ENCODE data around the gene WDR64.
"Not testable (repeated sequence)": the region's sequence is repeated elsewhere in the genome, so short reads cannot be mapped to it uniquely, and the experiment has no call there.

The WDR64 gene

GRCh38 chr1:241749041-241749944 lies 97.2 kb downstream of the WDR64 start:
- no peak for DNase-seq

GRCh38 chr1:241749945-241750695 lies 98.0 kb downstream of the WDR64 start:
- DNase-seq: no peak

- no peak for DNase-seq
Observed at GRCh38 chr1:241751524-241751923, 99.4 kb downstream of the WDR64 start.

GRCh38 chr1:241762713-241763339 lies 110.7 kb downstream of the WDR64 start:
- no peak for DNase-seq

- no peak for DNase-seq
Observed at GRCh38 chr1:241765390-241765789, 113.3 kb downstream of the WDR64 start.

GRCh38 chr1:241767737-241768136 lies 115.7 kb downstream of the WDR64 start:
- no peak for DNase-seq

GRCh38 chr1:241770115-241770514 lies 118.0 kb downstream of the WDR64 start:
- no peak for DNase-seq

GRCh38 chr1:241771117-241771516 lies 119.0 kb downstream of the WDR64 start:
- no peak for DNase-seq

- no peak for DNase-seq
Observed at GRCh38 chr1:241772932-241773500, 120.9 kb downstream of the WDR64 start.

GRCh38 chr1:241773991-241774390 lies 121.9 kb downstream of the WDR64 start:
- DNase-seq: no peak

- no peak for DNase-seq
Observed at GRCh38 chr1:241775021-241775420, 122.9 kb downstream of the WDR64 start.

GRCh38 chr1:241776911-241777310 lies 124.8 kb downstream of the WDR64 start:
- no peak for DNase-seq

- DNase-seq: no peak
Observed at GRCh38 chr1:241778117-241778516, 126.0 kb downstream of the WDR64 start.

- DNase-seq: no peak
Observed at GRCh38 chr1:241779897-241780296, 127.8 kb downstream of the WDR64 start.

GRCh38 chr1:241782396-241782795 lies 130.3 kb downstream of the WDR64 start:
- peak; percentile 65 for DNase-seq

- no peak for DNase-seq
Observed at GRCh38 chr1:241787691-241788090, 135.6 kb downstream of the WDR64 start.

GRCh38 chr1:241789061-241789460 lies 137.0 kb downstream of the WDR64 start:
- DNase-seq: no peak

- DNase-seq: no peak
Observed at GRCh38 chr1:241799416-241799815, 147.3 kb downstream of the WDR64 start.

GRCh38 chr1:241800640-241801039 lies 148.6 kb downstream of the WDR64 start:
- no peak for DNase-seq

- DNase-seq: no peak
Observed at GRCh38 chr1:241802863-241803262, 150.8 kb downstream of the WDR64 start.

GRCh38 chr1:241804706-241805105 lies 152.6 kb downstream of the WDR64 start:
- DNase-seq: not testable (repeated sequence)

GRCh38 chr1:241808265-241808664 lies 156.2 kb downstream of the WDR64 start:
- DNase-seq: no peak

- DNase-seq: no peak
Observed at GRCh38 chr1:241810769-241811405, 158.8 kb downstream of the WDR64 start.
